GM19395 (cell line): ENCODE data around the gene CD14.
A peak's percentile ranks its signal among the peaks of the same experiment; 100 is the strongest.
"Not testable (repeated sequence)": the region's sequence is repeated elsewhere in the genome, so short reads cannot be mapped to it uniquely, and the experiment has no call there.

Experiments used
- ATAC-seq: cut with Tn5 transposase; IDR thresholded peaks from one replicate; pipeline ENCODE4 v1.9.1; 2021; ENCODE audit warnings: mild to moderate bottlenecking, moderate library complexity; ENCODE audit not compliant: unreplicated experiment

Gene CD14

DNA sequence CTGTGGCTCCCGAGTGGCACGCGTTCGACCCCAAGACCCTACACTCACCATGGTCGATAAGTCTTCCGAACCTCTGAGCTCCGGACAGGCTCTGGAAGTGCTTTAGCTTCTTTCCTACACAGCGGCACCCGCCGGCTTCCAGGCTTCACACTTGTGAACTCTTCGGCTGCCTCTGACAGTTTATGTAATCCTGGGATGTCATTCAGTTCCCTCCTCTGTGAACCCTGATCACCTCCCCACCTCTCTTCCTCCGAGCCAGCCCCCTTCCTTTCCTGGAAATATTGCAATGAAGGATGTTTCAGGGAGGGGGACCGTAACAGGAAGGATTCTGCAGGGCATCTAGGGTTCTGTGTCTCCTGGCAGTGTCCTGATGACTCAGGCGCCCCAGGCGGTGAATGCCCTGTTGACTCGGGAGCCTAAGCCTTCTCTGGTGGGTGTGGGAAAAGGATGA, at the start of gene CD14:
CD14 (minus strand) TSS at position 155 of the 451 bp plus-strand sequence; CDS start at position 51, 104 bp downstream.
- peak; percentile 11 for ATAC-seq

DNA sequence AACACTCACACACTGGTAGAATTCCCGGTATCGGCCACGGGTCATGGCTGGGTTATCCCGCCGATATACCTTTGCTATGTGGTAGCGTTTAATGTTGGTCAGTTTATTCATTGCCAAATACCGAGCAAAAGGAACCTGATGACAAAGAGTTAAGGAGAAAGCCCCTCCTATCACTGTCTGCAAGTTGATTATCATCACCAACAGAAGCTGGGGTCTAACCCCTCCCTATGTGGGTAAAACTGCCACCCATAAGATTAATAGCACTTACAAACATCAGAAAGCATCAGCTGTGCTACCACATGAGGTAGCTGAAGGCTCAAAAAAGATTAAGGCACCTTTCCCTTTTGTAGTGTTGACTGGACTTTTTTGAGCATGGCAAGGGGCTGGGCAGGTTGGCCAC, 46.0 kb upstream of the CD14 start:
- no peak for ATAC-seq

DNA sequence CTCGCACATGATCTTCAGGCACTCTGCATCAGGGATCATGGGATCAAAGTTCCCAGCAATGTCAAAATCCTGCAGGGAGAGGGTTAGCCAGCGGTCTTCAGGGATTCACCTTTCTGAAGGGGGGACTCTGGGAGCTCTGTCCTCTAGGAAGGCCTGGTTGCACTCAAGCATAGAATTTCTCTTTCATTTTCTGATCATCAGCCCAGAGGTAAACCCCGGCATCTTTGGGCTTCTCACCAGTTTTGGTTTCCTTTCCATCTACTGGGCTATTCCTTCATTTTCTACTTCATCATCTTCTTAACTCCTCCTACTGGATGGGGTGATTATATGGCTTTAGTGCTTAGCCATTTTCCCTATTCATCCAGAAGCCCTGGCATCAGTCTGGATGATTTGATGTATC, 45.0 kb upstream of the CD14 start:
- ATAC-seq = peak; percentile 77

DNA sequence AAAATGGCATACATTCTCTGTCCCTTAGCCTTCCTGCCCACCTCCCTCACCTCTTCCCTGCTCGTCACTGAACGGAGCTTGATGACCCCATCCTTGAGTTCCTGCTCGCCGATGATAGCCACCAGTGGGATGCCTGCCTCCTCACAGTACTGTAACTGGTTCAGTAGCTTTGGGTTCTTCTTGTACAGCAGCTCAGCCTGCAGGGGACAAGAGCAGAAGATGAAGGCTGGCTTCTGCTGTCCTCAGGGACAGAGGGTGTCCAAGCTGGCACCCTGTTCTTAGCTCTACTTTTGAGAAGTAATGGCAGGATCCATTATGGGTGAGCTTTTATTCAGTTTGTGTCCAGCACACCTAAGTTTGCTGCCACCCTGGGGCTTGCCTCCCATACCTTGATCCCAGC, 41.7 kb upstream of the CD14 start:
- ATAC-seq = no peak

DNA sequence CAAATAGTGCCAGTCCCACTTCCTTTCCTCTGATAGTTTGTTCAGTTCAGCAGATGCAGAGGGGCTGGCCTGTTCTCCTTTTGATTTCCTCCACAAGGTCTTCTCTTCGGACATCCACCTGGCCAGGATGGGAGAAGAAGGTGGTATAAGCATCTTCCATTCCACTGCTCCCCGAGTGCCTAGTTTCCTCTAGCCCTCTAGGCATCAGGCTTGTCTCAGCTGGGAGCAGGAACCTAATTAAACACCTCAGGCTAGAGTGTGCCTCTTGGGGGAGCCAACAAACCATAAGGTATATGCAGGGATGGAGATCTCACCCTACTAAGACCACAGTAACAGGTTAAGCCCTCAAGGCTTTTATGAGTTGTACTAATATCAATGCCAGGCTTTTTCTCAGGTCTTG, 41.2 kb upstream of the CD14 start:
- no peak for ATAC-seq

DNA sequence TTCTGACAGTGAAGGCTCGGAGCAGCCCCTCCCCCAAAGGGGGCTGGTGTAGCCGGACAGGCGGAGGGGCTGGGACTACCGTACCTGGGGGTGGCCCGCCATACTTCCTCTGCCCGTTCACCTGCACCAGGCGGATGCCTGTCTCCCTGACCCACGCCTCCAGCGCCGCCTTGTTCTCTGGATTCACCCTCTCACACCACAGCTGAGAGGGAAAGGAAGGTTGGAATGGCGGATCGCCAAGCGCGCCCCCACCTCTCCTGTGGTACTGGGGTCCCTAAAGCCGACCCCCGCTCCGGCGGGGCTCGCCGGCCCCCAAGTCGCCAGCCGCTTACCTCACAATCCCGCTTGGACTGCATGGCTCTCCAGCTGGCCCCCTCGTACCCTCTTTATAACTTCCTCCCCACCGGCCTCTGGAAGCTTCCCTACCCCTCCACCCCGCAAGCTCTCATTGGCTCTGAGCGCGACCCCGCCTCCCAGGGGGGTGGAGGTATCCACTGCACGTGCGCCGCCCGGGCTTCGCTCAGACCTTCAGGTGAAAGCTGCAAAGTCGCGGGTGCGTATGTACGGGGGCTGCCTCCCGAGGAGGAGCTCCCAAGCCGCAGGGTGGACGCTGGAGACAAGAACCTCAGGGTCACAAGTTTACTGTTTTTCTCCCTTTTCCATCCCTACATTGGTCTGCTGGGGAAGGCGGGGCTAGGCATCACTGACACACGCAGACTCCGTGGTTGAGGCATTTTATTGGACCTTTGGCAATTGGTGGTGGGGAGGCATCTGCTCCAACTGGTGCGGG, 40.4 kb upstream of the CD14 start, which contains the start of gene DND1:
DND1 (minus strand) TSS at position 390 of the 790 bp plus-strand sequence; CDS start at position 356, 34 bp downstream.
- no peak for ATAC-seq

DNA sequence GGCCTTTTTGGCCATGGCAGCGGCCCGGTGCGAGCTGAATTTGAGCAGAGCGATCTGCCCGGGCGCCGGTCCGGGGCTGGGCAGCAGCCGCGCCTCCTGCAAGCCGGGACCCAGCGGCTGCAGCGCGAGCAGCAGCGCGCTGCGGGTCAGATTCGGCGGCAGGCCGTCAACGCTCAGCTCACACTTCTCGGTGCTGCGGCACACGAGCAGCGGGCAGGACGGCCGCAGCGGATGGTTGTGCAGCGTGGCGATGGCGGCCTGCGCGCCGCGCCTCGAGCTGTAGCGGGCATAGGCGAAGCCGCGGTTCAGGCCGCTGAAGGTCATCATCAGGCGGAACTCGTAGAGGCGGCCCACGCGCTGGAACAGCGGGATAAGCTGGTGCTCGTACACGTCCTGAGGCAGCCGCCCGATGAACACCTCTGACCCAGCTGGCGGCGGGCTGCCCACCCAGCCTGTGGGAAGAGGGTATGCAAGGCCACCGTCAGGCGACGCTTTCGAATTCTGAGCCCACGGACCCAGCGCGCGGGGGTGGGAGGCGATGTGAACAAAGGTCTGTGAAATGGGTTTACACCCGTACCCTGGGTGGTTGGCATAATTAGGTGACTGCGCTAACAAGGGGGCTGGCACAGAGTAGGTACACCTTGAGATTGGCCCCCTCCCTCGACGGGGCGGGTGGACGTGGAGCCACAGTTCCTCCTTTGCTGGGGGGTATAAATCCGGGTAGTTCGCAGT, 39.6 kb upstream of the CD14 start:
- no peak for ATAC-seq

DNA sequence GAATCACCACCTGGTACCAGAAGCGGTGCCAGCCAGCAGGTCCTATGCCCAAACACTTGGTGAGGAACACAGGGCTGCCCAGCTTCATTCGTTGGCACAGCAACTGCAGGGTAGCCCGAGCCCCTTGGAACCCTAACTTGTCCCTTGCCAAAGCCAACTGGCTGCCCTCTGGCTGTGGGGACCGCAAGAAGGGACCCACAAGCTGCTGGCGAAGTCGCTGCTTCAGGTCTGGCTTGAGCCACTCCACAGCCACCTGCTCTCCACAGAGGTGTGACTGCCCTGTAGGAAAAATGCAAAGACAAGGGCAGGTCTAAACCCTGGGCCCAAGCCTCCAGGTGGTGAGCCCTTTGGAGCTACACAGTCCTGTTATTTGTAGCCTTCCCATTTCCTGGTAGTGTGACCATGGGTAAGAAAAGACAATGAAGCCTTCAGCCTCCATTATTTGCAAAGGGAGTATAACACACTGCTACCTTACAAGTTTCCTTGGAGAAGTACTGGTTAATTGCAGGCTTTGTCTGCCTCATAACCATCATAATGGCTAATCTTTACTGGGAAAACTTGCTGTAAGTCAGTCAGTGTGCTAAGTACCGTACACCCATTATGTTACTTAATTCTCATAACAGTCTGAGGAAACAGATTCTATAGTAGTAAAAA, 38.6 kb upstream of the CD14 start:
- ATAC-seq = no peak

DNA sequence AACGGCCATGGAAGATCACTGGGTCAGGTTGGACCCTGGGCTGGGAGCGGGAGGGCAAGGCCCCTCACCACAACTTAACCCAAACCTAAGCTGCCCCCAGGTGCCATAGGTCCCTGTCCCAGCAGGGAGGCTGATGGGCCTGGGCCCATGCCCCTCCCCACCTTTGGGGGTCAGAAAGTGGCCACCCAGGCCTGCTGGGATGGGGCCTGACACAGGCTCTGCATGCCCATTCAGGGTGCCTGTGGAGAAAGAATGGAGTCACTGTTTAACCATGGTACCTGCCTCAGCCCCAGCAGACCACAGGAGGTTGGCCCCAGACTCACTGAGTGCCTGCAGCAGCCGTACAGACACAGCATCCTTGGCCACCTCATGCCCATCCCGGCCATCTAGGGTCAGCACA, 38.1 kb upstream of the CD14 start:
- ATAC-seq = not testable (repeated sequence)

DNA sequence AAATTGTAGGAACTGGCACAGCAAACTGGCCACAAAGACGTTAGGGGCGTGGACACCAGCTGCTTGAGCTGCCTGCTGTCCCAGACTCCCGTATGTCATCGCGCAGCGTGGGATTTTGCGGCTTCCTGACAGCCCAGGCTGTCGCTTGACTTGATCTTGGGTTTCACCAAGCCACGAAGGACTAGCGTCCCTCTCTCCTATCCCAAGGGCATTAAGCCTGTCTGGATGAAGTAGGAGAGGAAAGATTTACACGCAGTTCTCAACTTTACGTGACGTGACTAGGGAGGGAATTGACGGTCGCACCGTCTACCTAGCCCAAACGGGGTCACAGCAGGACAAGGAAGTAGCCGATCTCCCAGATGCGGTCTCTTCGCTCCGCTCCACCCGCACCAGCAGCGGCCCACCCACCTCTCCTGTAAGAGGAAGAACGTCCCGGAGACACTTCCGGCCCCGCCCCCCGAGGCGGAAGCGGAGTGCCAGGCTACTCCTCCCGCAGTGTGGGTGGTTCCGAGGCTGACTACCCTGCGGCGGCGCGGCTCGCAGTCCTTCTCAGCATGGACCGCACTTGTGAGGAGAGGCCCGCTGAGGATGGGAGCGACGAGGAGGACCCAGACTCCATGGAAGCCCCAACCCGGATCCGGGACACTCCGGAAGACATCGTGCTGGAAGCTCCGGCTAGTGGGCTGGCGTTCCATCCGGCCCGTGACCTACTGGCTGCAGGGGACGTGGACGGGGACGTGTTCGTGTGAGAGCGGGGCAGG, 31.6 kb upstream of the CD14 start, which contains the start of gene WDR55:
WDR55 (plus strand) TSS at position 546 of the 761 bp plus-strand sequence; CDS start at position 555, 9 bp downstream.
- peak; percentile 98 for ATAC-seq

DNA sequence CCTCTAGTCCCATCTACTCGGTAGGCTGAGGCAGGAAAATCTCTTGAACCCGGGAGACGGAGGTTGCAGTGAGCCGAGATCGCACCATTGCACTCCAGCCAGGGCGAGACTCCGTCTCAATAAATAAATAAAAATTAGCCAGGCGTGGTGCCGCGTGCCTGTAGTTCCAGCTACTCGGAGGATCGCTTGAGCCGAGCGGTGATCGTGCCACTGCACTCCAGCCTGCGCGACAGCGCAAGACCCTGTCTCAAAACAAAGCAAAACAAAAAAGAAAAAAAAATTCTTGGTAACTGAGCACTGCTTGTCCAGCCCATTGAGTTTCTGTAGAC, 31.0 kb upstream of the CD14 start:
- ATAC-seq = no peak

DNA sequence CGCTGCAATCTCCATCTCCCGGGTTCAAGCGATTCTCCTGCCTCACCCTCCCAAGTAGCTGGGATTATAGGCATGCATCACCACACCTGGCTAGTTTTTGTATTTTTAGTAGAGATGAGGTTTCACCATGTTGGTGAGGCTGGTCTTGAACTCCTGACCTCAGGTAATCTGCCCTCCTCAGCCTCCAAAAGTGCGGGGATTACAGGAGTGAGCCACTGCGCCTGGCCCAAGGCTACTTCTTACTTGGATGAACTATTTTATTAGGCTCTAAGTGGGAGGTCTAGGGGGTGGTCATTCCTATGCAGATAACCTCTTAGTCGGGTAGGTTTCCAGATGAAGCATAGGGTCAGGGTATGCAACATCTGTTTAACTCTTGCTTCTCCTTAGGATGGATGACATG, 27.4 kb upstream of the CD14 start:
- ATAC-seq = not testable (repeated sequence)

DNA sequence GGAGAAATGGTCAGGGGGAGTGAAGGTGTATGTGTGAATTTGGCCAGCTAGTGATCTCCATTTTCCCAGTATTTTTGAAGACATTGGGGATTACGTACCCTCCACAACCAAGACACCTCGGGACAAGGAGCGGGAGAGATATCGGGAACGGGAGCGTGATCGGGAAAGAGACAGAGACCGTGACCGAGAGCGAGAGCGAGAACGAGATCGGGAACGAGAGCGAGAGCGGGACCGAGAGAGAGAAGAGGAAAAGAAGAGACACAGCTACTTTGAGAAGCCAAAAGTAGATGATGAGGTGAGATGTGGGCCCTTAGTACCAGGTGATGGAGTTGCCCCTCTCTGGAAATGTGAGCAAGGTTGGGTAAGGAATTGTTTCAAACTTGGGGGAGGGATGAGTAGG, 25.9 kb upstream of the CD14 start:
- no peak for ATAC-seq

DNA sequence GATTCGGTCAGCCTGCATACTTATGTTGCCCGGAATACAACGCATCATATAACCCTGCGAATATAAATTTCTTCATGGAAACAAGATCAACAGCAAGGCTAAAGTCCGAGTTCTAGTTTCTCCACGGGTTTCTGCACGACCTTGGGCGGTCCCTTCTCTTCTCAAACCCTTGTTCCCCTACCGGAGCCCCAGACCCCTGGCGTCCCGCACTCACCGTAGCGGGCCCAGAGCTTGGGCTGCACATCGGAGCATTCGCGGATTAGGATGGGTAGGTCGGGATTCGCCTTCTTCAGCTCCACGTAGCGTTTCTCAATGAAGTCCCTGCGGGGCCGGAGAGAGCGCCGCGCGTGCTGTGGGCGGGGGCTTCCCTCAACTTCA, 14.1 kb upstream of the CD14 start:
- no peak for ATAC-seq

DNA sequence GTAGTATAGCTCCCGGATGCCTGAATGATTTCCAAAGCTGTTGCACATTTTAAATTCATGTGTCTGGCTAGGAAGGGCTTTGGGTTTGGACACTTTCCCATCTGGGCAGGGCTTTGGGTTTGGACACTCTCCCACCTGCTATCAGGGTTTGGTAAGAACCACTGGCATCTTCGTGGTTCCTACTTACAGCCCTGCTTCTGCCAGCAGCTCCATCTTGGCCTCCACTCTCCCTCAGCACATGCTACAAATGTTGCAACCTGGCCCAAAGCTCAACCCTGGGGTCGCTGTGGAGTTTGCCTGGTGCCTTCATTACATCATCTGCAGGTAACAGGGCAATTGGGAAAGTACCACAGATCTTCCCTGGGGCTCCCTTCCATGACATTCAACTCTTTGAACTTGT, 9.7 kb upstream of the CD14 start:
- no peak for ATAC-seq

DNA sequence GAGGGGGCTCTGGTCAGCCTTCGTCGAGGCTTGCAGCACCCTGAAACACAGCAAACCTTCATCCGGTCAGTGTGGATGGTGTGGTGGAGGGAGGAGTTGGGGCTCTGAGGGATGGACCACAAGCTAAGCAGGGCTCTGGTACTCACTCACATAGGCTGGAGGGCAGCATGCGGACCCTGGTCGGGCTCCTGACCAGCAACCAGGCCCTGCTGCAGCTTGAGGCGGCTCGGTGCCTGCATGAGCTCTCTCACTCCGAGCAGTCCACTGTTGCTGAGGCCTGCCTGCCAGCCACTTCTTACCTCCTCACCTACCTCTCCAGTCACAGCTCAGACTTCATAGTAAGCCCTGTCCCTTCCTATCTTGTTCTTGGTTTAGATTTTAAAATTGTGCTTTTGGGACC, 8.7 kb upstream of the CD14 start:
- no peak for ATAC-seq

DNA sequence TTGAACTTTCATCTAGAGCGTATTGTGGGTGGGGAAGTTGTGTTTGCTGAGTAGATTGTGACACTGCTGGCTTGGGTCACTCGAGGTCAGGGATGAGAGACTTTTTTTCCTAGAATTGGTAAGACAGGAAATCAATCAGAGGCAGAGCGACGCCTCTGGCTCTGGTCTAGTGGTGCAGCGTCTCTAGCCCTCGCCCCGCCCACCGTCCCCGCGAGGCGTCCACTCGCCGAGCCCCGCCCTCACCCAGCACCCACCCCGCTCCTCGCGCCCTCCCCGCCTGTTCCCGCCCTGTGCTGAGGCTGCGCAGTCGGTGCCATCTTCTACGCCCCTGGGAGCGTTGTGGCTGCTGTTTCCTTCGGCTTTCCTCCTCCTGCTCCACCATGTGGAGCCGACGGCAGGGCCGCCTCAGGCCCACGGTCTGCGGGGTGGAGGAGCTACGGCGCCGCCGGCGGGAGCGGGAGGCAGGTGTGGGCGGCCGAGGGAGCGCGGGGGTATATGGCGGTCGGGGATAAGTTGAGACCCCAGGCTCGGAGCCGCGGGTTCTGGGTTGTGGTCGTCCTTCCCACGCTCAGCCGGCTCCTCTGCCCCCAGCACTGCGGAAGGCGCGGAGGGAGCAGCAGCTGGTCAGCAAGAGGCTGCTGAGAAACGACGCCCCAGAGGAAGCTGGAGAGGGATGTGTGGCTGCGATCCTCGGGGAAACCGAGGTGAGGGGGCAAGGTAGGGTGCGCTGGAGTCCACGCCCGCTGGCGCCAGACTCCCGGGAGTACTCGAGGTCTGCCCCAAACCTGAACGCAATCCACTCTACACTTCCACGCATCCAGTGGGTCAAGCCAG, 6.4 kb upstream of the CD14 start, which contains the start of gene TMCO6:
TMCO6 (plus strand) TSS at position 304 of the 834 bp plus-strand sequence; CDS start at position 381, 77 bp downstream.
- peak; percentile 83 for ATAC-seq

DNA sequence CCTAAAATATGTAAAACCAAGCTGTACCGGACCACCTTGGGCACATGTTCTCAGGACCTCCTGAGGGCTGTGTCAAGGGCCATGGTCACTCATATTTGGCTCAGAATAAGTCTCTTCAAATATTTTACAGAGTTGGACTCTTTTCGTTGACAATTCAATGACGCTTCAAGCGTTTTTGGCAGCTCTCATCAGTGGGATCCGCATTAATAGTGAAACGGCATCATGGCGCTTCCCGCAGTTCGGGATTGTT, 5.8 kb upstream of the CD14 start:
- peak; percentile 0 for ATAC-seq

DNA sequence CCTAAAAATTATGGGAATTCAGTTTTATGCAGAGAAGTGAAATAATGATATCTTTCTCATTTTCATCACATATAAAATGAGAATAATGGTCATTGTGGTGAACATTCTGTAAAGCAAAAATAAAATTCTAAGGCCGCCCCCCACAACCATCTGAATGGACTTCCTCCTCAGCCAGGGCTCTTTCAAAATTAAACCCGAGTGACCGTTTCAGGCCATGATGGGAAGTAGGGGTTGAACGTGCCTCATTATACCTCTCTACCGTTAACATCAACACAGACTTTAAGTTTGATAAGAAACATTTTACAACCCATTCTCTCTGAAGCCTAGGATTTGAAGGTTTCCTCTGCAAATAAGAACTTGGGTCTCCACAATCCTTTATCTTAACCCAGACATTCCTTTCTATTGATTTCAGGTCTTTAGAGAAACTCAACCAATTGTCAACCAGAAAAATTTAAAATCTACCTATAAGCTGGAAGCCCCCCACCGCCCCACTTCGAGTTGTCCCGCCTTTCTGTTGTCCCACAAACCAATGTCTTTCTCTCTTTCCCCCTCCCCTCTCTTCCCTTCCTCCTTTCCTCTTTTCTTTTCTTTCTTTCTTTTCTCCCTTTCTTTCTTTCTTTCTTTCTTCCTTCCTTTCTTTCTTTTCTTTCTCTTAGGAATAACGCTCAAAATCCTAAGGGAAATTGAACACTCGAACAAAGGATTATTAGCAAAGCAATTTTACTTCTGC, 4.6 kb upstream of the CD14 start:
- ATAC-seq = no peak
